Gastroesophageal sphincter (tissue), 4 donors: Measurements from ENCODE around the gene NTRK1. TPM values are rescaled to one million over a fixed set of nuclear protein-coding genes. Genes with fewer than 3 reads are reported as not detected.

ENCODE experiments used
- ATAC-seq: fragments of 150-250 bp; one replicate; pipeline ENCODE4 v1.9.1; 2016; ENCODE audit warnings: mild to moderate bottlenecking, moderate library complexity
- H3K27ac ChIP-seq, 4 donors: fragments of 200-600 bp; sonication (generic) in 3 of 4; 1 replicate in 3 of 4; 2 replicates in 1 of 4; pipeline ENCODE4 v1.5.1; 2016 to 2019
- H3K27me3 ChIP-seq: fragments of 200-600 bp; sonication (generic); one replicate; pipeline ENCODE4 v1.5.1; 2019
- H3K36me3 ChIP-seq, 2 donors: fragments of 200-600 bp; sonication (generic); one replicate each; pipeline ENCODE4 v1.5.1; 2019; ENCODE audit warnings: control low read depth in 1 of 2
- H3K4me1 ChIP-seq, 3 donors: fragments of 200-600 bp; sonication (generic); 1 replicate in 2 of 3; 2 replicates in 1 of 3; pipeline ENCODE4 v1.5.1; 2016 to 2019; ENCODE audit warnings: control low read depth in 2 of 3
- H3K4me3 ChIP-seq, 2 donors: fragments of 200-600 bp; sonication (generic); one replicate each; pipeline ENCODE4 v1.5.1; 2019; ENCODE audit warnings: mild to moderate bottlenecking in 1 of 2, moderate library complexity in 1 of 2
- H3K9me3 ChIP-seq, 3 donors: fragments of 200-600 bp; sonication (generic); one replicate each; pipeline ENCODE4 v1.5.1; 2017 to 2019; ENCODE audit warnings: control low read depth in 2 of 3
- EP300 ChIP-seq: sonication (generic); formaldehyde crosslinking; IDR thresholded peaks from one replicate; pipeline ENCODE4 v1.6.1; 2017; ENCODE audit warnings: antibody characterized with exemption, mild to moderate bottlenecking
- POLR2A ChIP-seq, 2 donors: fragments of 450-650 bp; IDR thresholded peaks; one replicate each; pipeline ENCODE4 v1.6.1; 2017; ENCODE audit warnings: antibody characterized with exemption in 2 of 2, mild to moderate bottlenecking in 2 of 2, moderate library complexity in 1 of 2
- POLR2AphosphoS5 ChIP-seq: sonication (generic); formaldehyde crosslinking; IDR thresholded peaks from one replicate; pipeline ENCODE4 v1.6.1; 2017; ENCODE audit warnings: antibody characterized with exemption
- WGBS, 2 donors: methylation state at CpG; one replicate each; pipeline ENCODE4 v1.1.5; 2018; ENCODE audit warnings: low coverage in 1 of 2; 5-methylcytosine and 5-hydroxymethylcytosine counted together
- total RNA-seq, 4 donors: library from RNA; depleted of rRNA; stranded (reverse); fragments of >200 nt; gene quantifications; one replicate each; pipeline ENCODE4 v1.1.0, GENCODE V29; 2016
- TF ChIP-seq, protein P1 (sequence below), 4 experiments: fragments of 200-600 bp in 2 of 4; fragments of 450-650 bp in 2 of 4; sonication (generic) in 1 of 4; IDR thresholded peaks; one replicate each; pipeline ENCODE4 v1.5.1; 2017 to 2019; ENCODE audit warnings: antibody characterized with exemption in 4 of 4, mild to moderate bottlenecking in 2 of 4, moderate library complexity in 2 of 4

Gene NTRK1
- total RNA-seq, 4 donors from 2014 or later = 0.23 to 4.4 (median 0.72) TPM

DNA sequence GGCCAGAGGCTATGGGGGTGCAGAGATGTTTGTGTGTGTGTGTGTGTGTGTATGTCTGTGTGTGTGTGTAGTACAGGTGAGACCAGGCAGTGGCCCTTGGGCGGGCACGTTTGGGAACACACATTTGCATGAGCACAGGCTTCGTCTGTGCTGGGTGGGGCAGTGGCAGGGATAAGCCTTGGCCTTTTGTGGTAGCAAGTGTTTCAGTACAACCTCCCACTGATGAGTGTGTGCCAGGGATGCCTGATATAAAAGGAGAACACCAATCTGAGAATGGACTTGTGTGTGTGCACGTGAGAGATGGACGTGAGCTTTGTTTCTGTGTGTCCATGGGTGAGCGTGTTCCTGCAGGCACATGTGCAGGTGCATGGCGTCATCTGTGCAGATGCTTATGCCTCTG is 3.0 kb downstream of the NTRK1 start:
- H3K4me3 ChIP-seq = no peak overlapping the region
- H3K4me1 ChIP-seq = peaks cover 0 to 29% (median 21%) of the 10 kb centered on the region in 3 donors
- no peaks in the 10 kb centered on the region for H3K36me3 ChIP-seq
- H3K27me3 ChIP-seq = peaks cover 92% of the 10 kb centered on the region
- TF ChIP-seq, protein P1, sequence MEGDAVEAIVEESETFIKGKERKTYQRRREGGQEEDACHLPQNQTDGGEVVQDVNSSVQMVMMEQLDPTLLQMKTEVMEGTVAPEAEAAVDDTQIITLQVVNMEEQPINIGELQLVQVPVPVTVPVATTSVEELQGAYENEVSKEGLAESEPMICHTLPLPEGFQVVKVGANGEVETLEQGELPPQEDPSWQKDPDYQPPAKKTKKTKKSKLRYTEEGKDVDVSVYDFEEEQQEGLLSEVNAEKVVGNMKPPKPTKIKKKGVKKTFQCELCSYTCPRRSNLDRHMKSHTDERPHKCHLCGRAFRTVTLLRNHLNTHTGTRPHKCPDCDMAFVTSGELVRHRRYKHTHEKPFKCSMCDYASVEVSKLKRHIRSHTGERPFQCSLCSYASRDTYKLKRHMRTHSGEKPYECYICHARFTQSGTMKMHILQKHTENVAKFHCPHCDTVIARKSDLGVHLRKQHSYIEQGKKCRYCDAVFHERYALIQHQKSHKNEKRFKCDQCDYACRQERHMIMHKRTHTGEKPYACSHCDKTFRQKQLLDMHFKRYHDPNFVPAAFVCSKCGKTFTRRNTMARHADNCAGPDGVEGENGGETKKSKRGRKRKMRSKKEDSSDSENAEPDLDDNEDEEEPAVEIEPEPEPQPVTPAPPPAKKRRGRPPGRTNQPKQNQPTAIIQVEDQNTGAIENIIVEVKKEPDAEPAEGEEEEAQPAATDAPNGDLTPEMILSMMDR (IDR thresholded peaks at IDR 0.05) = no peak
- TF ChIP-seq EP300 = no peak
- TF ChIP-seq POLR2A (IDR thresholded peaks at IDR 0.05) = no peak
- no peak for TF ChIP-seq POLR2AphosphoS5
- WGBS, 2 donors = 70 to 100% methylated on average over 3 of the region's 7 CpGs
- H3K27ac ChIP-seq = no peak overlapping the region
- H3K9me3 ChIP-seq = no peaks in the 10 kb centered on the region
- no peak for ATAC-seq

DNA sequence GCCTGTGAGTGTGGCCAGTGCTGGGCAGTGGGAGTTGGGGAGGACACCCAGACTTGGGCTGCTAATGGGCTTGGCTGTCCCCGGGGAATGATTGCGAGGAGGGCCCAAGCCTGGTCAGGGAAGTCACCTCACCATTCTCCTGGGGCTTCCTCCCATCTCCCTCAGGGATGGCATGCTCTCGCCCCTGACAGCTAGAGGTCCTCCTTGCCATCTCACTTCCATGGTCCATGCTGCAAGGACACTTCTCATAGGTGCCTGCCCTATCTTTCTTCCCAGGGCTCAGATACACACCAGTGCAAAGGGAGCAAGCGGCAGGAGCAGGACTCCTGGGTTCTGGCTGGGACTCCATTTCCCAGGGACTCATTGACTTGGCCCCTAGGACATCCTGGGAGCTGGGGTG is 4.1 kb downstream of the NTRK1 start:
- TF ChIP-seq POLR2AphosphoS5 (no peak), EP300 (no peak), POLR2A (IDR thresholded peaks at IDR 0.05) (no peak)
- TF ChIP-seq, protein P1 (IDR thresholded peaks at IDR 0.05) = no peak
- H3K9me3 ChIP-seq = no peaks in the 10 kb centered on the region
- no peak overlapping the region for H3K4me3 ChIP-seq
- ATAC-seq = no peak
- no peak overlapping the region for H3K27ac ChIP-seq
- H3K36me3 ChIP-seq = no peaks in the 10 kb centered on the region
- H3K27me3 ChIP-seq = peaks cover 80% of the 10 kb centered on the region
- H3K4me1 ChIP-seq = peaks cover 0 to 18% (median 13%) of the 10 kb centered on the region in 3 donors
- WGBS, 2 donors = no CpG with 5 or more reads among the region's 4 CpGs

DNA sequence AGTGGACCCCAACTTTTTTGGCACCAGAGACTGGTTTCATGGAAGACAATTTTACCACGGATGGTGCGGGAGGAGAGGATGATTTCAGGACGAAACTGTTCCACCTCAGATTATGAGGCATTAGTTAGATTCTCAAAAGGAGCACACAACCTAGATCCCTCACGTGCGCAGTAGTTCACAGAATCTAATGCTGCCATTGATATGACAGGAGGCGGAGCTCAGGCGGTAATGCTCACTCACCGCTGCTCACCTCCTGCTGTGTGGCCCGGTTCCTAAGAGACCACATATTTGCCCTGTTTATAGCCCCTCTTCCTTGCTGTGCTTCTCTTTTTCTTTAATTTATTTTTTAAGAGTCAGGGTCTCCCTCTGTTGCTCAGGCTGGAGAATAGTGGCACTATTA is 4.6 kb downstream of the NTRK1 start:
- Histone ChIP-seq H3K4me1 (peaks cover 0 to 13% (median 9%) of the 10 kb centered on the region in 3 donors), H3K36me3 (no peaks in the 10 kb centered on the region), H3K27ac (no peak overlapping the region), H3K27me3 (peaks cover 75% of the 10 kb centered on the region), H3K9me3 (no peaks in the 10 kb centered on the region), H3K4me3 (no peak overlapping the region)
- ATAC-seq = no peak
- TF ChIP-seq POLR2AphosphoS5 (no peak), EP300 (no peak), POLR2A (IDR thresholded peaks at IDR 0.05) (no peak)
- TF ChIP-seq, protein P1 (IDR thresholded peaks at IDR 0.05) = no peak
- 85 to 89% methylated on average over 5 to 8 of the region's 9 CpGs for WGBS, 2 donors

DNA sequence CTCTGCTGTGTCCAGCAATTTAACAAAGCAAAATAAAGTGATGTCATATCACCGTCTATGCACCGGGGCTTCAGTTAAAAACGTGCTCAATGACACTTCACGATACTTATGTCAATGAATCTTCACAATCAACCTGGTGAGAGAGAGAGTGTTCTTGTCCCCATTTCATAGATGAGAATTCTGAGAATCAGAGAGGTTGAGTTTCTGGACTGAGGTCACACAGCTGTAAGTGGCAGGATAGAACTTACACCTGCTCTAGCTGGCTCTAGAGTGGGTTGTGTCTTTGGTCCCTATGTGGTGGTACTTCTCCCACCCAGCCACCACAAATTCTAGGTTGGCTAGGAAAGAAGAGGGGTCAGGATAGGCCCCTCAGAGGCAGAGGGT is 5.2 kb downstream of the NTRK1 start:
- Histone ChIP-seq H3K4me1 (peaks cover 0 to 7% (median 3%) of the 10 kb centered on the region in 3 donors), H3K9me3 (no peaks in the 10 kb centered on the region), H3K36me3 (no peaks in the 10 kb centered on the region), H3K27me3 (peaks cover 69% of the 10 kb centered on the region), H3K4me3 (no peak overlapping the region), H3K27ac (no peak overlapping the region)
- no peak for ATAC-seq
- TF ChIP-seq, protein P1 (IDR thresholded peaks at IDR 0.05) = no peak
- TF ChIP-seq EP300 (no peak), POLR2AphosphoS5 (no peak), POLR2A (IDR thresholded peaks at IDR 0.05) (no peak)
- 79% methylated on average over 4 of the region's 4 CpGs; no CpG with 5 or more reads in 1 of the 2 donors for WGBS, 2 donors

DNA sequence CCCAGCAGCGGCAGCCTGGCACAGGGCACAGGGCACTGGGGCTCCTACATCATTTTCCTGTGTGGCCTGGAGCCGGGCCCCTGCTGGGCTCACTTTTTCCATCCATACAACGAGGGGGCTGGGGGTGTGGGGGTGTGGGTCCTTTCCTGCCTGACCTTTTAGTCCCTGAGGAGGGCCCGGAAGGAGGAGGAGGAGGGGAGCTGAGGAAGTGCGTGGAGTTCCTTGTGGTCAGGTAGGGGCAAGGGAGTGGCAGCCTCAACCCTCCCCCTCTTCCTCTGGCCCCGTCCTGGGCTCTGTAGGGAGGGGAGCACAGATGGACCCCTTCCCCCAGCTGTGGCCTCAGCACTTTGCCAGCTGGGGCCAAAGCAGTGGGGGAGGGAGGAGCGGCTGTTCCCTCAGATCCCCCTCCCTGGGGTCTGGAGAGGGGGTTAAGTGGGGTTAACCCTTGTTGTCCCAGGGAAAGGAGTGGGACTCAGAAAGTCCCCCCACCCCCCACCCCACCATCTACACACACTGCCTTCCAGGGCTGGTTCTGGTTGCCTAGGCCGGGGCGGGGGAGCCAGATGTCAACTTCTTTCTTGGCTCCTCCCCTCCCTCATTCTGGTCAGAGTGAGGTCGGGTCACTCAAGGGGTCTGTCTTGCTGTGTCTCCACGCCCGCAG is 5.7 kb downstream of the NTRK1 start:
- Histone ChIP-seq H3K9me3 (no peaks in the 10 kb centered on the region), H3K36me3 (no peaks in the 10 kb centered on the region), H3K27me3 (peaks cover 64% of the 10 kb centered on the region), H3K27ac (no peak overlapping the region), H3K4me1 (peaks cover 0 to 2% (median 0%) of the 10 kb centered on the region in 3 donors), H3K4me3 (no peak overlapping the region)
- ATAC-seq = no peak
- WGBS, 2 donors = 29 to 58% methylated on average over 1 to 3 of the region's 12 CpGs
- TF ChIP-seq, protein P1 (IDR thresholded peaks at IDR 0.05) = no peak
- TF ChIP-seq EP300 (no peak), POLR2A (IDR thresholded peaks at IDR 0.05) (no peak), POLR2AphosphoS5 (no peak)
